ENCODE measurements around the gene GUCY1A2. TPM values are rescaled to one million over a fixed set of nuclear protein-coding genes. Genes with fewer than 3 reads are reported as not detected.

GUCY1A2 gene
- total and polyA plus RNA-seq, 2 donors (not counting 1 experiment from before 2014, with no cell fraction given), result not detected

DNA sequence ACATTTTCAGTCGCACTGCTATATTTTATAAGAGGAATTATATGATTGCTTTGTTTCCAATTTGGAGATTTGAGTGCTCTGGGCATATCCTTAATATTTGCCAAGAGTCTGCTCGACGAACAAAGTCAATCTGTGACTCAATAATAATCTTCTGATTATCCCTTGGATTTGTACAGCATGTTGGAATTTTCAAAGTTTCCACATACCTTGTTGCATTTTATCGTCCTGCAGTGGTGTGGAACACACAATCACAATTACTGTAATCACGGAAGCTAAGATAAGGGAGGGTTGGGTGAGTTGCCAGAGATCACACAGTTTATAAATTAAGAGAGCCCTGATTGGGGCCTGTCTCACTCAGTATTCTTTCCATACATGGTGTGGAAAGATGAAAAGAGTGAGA, 189.3 kb downstream of the GUCY1A2 start:
- CTCF ChIA-PET, result no interaction called here
- ATAC-seq (ENCODE audit: low read depth), result no peak

GRCh38 chr11:106828576-106828975, 189.7 kb downstream of the GUCY1A2 start:
- Histone ChIP-seq H3K4me1 (ENCODE audit: control insufficient read depth in 2 of 2, insufficient read depth in 2 of 2, low read length in 2 of 2) (no peaks in the 10 kb centered on the region), H4K20me1 (ENCODE audit: control insufficient read depth, insufficient read depth, low read length, poor library complexity, severe bottlenecking) (no peaks in the 10 kb centered on the region), H3K27ac (ENCODE audit: low read length in 2 of 2) (no peak overlapping the region), H3K27me3 (replicated peaks in 1 of 4; ENCODE audit: control extremely low read depth in 1 of 4, control insufficient read depth in 3 of 4, insufficient read depth in 4 of 4, low read length in 3 of 4) (no peaks in the 10 kb centered on the region), H3K36me3 (replicated peaks in 1 of 2; ENCODE audit: control extremely low read depth in 1 of 2, control insufficient read depth in 1 of 2, extremely low read depth in 1 of 2, insufficient read depth in 2 of 2, low read length in 1 of 2) (no peaks in the 10 kb centered on the region), H3K4me2 (replicated peaks; ENCODE audit: low read depth, low read length, poor library complexity, severe bottlenecking) (no peak overlapping the region), H3K9ac (ENCODE audit: low read length) (no peak overlapping the region), H2AFZ (ENCODE audit: insufficient read depth, low read depth, low read length, poor library complexity, severe bottlenecking) (no peak overlapping the region), H3K79me2 (ENCODE audit: control insufficient read depth, insufficient read depth, low read length) (no peaks in the 10 kb centered on the region), H3K4me3 (ENCODE audit: control extremely low read depth in 1 of 5, extremely low read depth in 1 of 5, insufficient read depth in 1 of 5, low read depth in 2 of 5, low read length in 4 of 5) (no peak overlapping the region), H3K9me3 (ENCODE audit: control extremely low read depth in 1 of 3, control insufficient read depth in 2 of 3, insufficient read depth in 1 of 3, low read length in 2 of 3) (peaks cover 0 to 4% (median 0%) of the 10 kb centered on the region in 3 donors)
- no peak for ATAC-seq (ENCODE audit: low read depth)
- H3K27me3 Mint-ChIP-seq, result no peaks in the 10 kb centered on the region
- no peak overlapping the region for H3K27ac Mint-ChIP-seq
- no peak for DNase-seq
- no CpG with 5 or more reads among the region's 3 CpGs for WGBS (ENCODE audit: insufficient coverage)
- POLR2A ChIA-PET, result no interaction called here
- H3K4me3 Mint-ChIP-seq, result no peak overlapping the region
- CTCF ChIA-PET, result no interaction called here
- H3K4me1 Mint-ChIP-seq, result no peaks in the 10 kb centered on the region
- peaks cover under 1% of the 10 kb centered on the region for H3K9me3 Mint-ChIP-seq (ENCODE audit: insufficient read depth)
- TF ChIP-seq CTCF (IDR thresholded peaks at IDR 0.05) (no peak), EZH2 (IDR thresholded peaks at IDR 0.05; ENCODE audit: borderline replicate concordance, insufficient read depth, low read depth, low read length, poor library complexity, severe bottlenecking) (no peak)
- intact Hi-C loops (cut with micrococcal nuclease), result no loop called here

More for the DNA sequence above, 189.3 kb downstream of the GUCY1A2 start:
- POLR2A ChIA-PET, result no interaction called here
- Mint-ChIP-seq H3K4me1 (no peaks in the 10 kb centered on the region), H3K27ac (no peak overlapping the region), H3K4me3 (no peak overlapping the region), H3K9me3 (ENCODE audit: insufficient read depth) (no peaks in the 10 kb centered on the region), H3K27me3 (no peaks in the 10 kb centered on the region)
- no peaks in the 10 kb centered on the region for H3K79me2 ChIP-seq (ENCODE audit: control insufficient read depth, insufficient read depth, low read length)
- WGBS (ENCODE audit: insufficient coverage), result 100% methylated on average over 2 of the region's 5 CpGs
- H3K4me1 ChIP-seq (ENCODE audit: control insufficient read depth in 2 of 2, insufficient read depth in 2 of 2, low read length in 2 of 2), result no peaks in the 10 kb centered on the region
- TF ChIP-seq EZH2 (IDR thresholded peaks at IDR 0.05; ENCODE audit: borderline replicate concordance, insufficient read depth, low read depth, low read length, poor library complexity, severe bottlenecking), result no peak
- TF ChIP-seq CTCF (IDR thresholded peaks at IDR 0.05), result no peak
- no peaks in the 10 kb centered on the region for H3K36me3 ChIP-seq (replicated peaks in 1 of 2; ENCODE audit: control extremely low read depth in 1 of 2, control insufficient read depth in 1 of 2, extremely low read depth in 1 of 2, insufficient read depth in 2 of 2, low read length in 1 of 2)
- no peak overlapping the region for H3K9ac ChIP-seq (ENCODE audit: low read length)
- H4K20me1 ChIP-seq (ENCODE audit: control insufficient read depth, insufficient read depth, low read length, poor library complexity, severe bottlenecking), result no peaks in the 10 kb centered on the region
- H3K4me3 ChIP-seq (ENCODE audit: control extremely low read depth in 1 of 5, extremely low read depth in 1 of 5, insufficient read depth in 1 of 5, low read depth in 2 of 5, low read length in 4 of 5), result no peak overlapping the region
- H3K27me3 ChIP-seq (replicated peaks in 1 of 4; ENCODE audit: control extremely low read depth in 1 of 4, control insufficient read depth in 3 of 4, insufficient read depth in 4 of 4, low read length in 3 of 4), result no peaks in the 10 kb centered on the region
- peaks cover 0 to 4% (median 0%) of the 10 kb centered on the region in 3 donors for H3K9me3 ChIP-seq (ENCODE audit: control extremely low read depth in 1 of 3, control insufficient read depth in 2 of 3, insufficient read depth in 1 of 3, low read length in 2 of 3)
- no peak overlapping the region for H3K27ac ChIP-seq (ENCODE audit: low read length in 2 of 2)
- H3K4me2 ChIP-seq (replicated peaks; ENCODE audit: low read depth, low read length, poor library complexity, severe bottlenecking), result no peak overlapping the region
- no peak overlapping the region for H2AFZ ChIP-seq (ENCODE audit: insufficient read depth, low read depth, low read length, poor library complexity, severe bottlenecking)
- DNase-seq, result no peak
- intact Hi-C loops (cut with micrococcal nuclease), result no loop called here

Data from B cell (primary cell).